NCI-H2107 treated with DMSO at 0.1 percent for 48 hours (cell line): ENCODE data around the gene HK1.

Experiments used
- DNase-seq: peaks from one replicate; lab custom pipeline; 2025; ENCODE audit not compliant: unreplicated experiment; lab: John Stamatoyannopoulos, UW

Gene HK1

GRCh38 chr10:69372126-69372980 is 94.1 kb downstream of the HK1 start:
- DNase-seq, result no peak

GRCh38 chr10:69374242-69374641 is 95.9 kb downstream of the HK1 start:
- no peak for DNase-seq

GRCh38 chr10:69374931-69375306 is 96.6 kb downstream of the HK1 start:
- DNase-seq, result no peak

- no peak for DNase-seq
These were observed 97.2 kb downstream of the HK1 start for GRCh38 chr10:69375307-69376151.

- DNase-seq, result no peak
These were observed 98.4 kb downstream of the HK1 start for GRCh38 chr10:69376662-69377061.

- no peak for DNase-seq
These were observed 98.9 kb downstream of the HK1 start for GRCh38 chr10:69377191-69377590.

- no peak for DNase-seq
These were observed 99.6 kb downstream of the HK1 start for GRCh38 chr10:69377933-69378332.

- no peak for DNase-seq
These were observed 101.5 kb downstream of the HK1 start for GRCh38 chr10:69379800-69380199.

- no peak for DNase-seq
These were observed 104.3 kb downstream of the HK1 start for GRCh38 chr10:69382382-69383117.

GRCh38 chr10:69383558-69383957 is 105.3 kb downstream of the HK1 start:
- DNase-seq, result no peak

- DNase-seq, result no peak
These were observed 106.0 kb downstream of the HK1 start for GRCh38 chr10:69384320-69384719.

GRCh38 chr10:69385454-69386350 is 107.4 kb downstream of the HK1 start:
- no peak for DNase-seq

GRCh38 chr10:69387500-69387899 is 109.2 kb downstream of the HK1 start:
- DNase-seq, result no peak

GRCh38 chr10:69388488-69388887 is 110.2 kb downstream of the HK1 start:
- no peak for DNase-seq

- peak; percentile 68 for DNase-seq
These were observed 111.7 kb downstream of the HK1 start for GRCh38 chr10:69389827-69390490.

- no peak for DNase-seq
These were observed 112.9 kb downstream of the HK1 start for GRCh38 chr10:69391158-69391557.

GRCh38 chr10:69392481-69393000 is 114.2 kb downstream of the HK1 start:
- DNase-seq, result no peak

GRCh38 chr10:69394020-69394419 is 115.7 kb downstream of the HK1 start:
- DNase-seq, result no peak

GRCh38 chr10:69397972-69398371 is 119.7 kb downstream of the HK1 start:
- DNase-seq, result no peak

- no peak for DNase-seq
These were observed 120.2 kb downstream of the HK1 start for GRCh38 chr10:69398466-69398865.
